HG02943 (cell line): Measurements from ENCODE around the gene TMEM176B.
"Not testable (repeated sequence)": the region's sequence is repeated elsewhere in the genome, so short reads cannot be mapped to it uniquely, and the experiment has no call there.

Source experiments
- ATAC-seq: cut with Tn5 transposase; IDR thresholded peaks from one replicate; pipeline ENCODE4 v1.9.1; 2021; ENCODE audit warnings: mild to moderate bottlenecking, low read depth, moderate library complexity; ENCODE audit not compliant: unreplicated experiment

TMEM176B gene

GRCh38 chr7:150791746-150792452 is 8.3 kb downstream of the TMEM176B start:
- ATAC-seq = no peak

GRCh38 chr7:150791304-150791703 is 8.9 kb downstream of the TMEM176B start:
- no peak for ATAC-seq

GRCh38 chr7:150790416-150791075 is 9.6 kb downstream of the TMEM176B start:
- ATAC-seq = no peak

- ATAC-seq = no peak
Observed at GRCh38 chr7:150788474-150789269, 11.5 kb downstream of the TMEM176B start.

GRCh38 chr7:150787321-150788281 is 12.6 kb downstream of the TMEM176B start:
- no peak for ATAC-seq

- ATAC-seq = no peak
Observed at GRCh38 chr7:150784954-150785353, 15.2 kb downstream of the TMEM176B start.

- no peak for ATAC-seq
Observed at GRCh38 chr7:150784120-150784736, 15.9 kb downstream of the TMEM176B start.

- ATAC-seq = no peak
Observed at GRCh38 chr7:150781961-150782360, 18.2 kb downstream of the TMEM176B start.

GRCh38 chr7:150781103-150781502 is 19.1 kb downstream of the TMEM176B start:
- no peak for ATAC-seq

GRCh38 chr7:150780292-150780691 is 19.9 kb downstream of the TMEM176B start:
- ATAC-seq = no peak

- ATAC-seq = no peak
Observed at GRCh38 chr7:150778738-150779301, 21.3 kb downstream of the TMEM176B start.

GRCh38 chr7:150778014-150778737 is 22.0 kb downstream of the TMEM176B start:
- ATAC-seq = no peak

GRCh38 chr7:150774131-150774530 is 26.0 kb downstream of the TMEM176B start:
- not testable (repeated sequence) for ATAC-seq

- no peak for ATAC-seq
Observed at GRCh38 chr7:150769768-150770167, 30.4 kb downstream of the TMEM176B start.

- ATAC-seq = no peak
Observed at GRCh38 chr7:150766334-150766709, 33.8 kb downstream of the TMEM176B start.

- no peak for ATAC-seq
Observed at GRCh38 chr7:150759479-150759878, 40.7 kb downstream of the TMEM176B start.

- ATAC-seq = no peak
Observed at GRCh38 chr7:150756858-150757257, 43.3 kb downstream of the TMEM176B start.

GRCh38 chr7:150756166-150756565 is 44.0 kb downstream of the TMEM176B start:
- ATAC-seq = no peak
